Measurements from ENCODE around the gene ADGRD2. TPM values are rescaled to one million over a fixed set of nuclear protein-coding genes. Genes with fewer than 3 reads are reported as not detected.
A peak's percentile ranks its signal among the peaks of the same experiment; 100 is the strongest.

Gene ADGRD2, protein sequence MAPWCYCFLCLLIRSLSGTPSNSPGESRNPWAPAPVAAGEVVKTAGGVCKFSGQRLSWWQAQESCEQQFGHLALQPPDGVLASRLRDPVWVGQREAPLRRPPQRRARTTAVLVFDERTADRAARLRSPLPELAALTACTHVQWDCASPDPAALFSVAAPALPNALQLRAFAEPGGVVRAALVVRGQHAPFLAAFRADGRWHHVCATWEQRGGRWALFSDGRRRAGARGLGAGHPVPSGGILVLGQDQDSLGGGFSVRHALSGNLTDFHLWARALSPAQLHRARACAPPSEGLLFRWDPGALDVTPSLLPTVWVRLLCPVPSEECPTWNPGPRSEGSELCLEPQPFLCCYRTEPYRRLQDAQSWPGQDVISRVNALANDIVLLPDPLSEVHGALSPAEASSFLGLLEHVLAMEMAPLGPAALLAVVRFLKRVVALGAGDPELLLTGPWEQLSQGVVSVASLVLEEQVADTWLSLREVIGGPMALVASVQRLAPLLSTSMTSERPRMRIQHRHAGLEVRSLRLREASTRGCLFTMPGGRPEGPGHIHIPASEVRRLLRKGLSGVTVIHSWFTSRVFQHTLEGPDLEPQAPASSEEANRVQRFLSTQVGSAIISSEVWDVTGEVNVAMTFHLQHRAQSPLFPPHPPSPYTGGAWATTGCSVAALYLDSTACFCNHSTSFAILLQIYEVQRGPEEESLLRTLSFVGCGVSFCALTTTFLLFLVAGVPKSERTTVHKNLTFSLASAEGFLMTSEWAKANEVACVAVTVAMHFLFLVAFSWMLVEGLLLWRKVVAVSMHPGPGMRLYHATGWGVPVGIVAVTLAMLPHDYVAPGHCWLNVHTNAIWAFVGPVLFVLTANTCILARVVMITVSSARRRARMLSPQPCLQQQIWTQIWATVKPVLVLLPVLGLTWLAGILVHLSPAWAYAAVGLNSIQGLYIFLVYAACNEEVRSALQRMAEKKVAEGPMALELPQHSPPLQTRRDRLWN
- under 1 TPM in 2 of 4 donors, not detected in 2; 0.15 to 0.29 TPM for total RNA-seq
- polyA plus RNA-seq: 0.05 TPM
- long read RNA-seq, donor 1: 0 reads
- long read RNA-seq, donor 2: 0 reads
- long read RNA-seq, donor 3, partial matches to known transcripts: 0 of 1 reads
- long read RNA-seq, donor 3, other reads (novel, unspliced or antisense): 1 of 1 reads
- long read RNA-seq, donor 4: 0 reads

GRCh38 chr9:124450241-124450924, at the start of gene ADGRD2:
TSS of gene ADGRD2 (plus strand) at chr9:124450451. CDS start at chr9:124451667, 1,216 bp downstream.
- H3K4me1 ChIP-seq (ENCODE audit: control insufficient read depth, insufficient read depth, low read length): no peaks in the 10 kb centered on the region
- intact Hi-C loops (cut with DNase I): no loop called here
- DNase-seq (peak in 1 of 3 donors; percentile 68), ATAC-seq (peak in 1 of 2 donors; percentile 23)
- no peak within 1 kb of the TSS for H3K4me3 ChIP-seq (ENCODE audit: low read length)
- 5% methylated on average over 41 of the region's 41 CpGs for WGBS
- H3K27ac ChIP-seq (ENCODE audit: low read length): no peak within 1 kb of the TSS
- H3K9me3 ChIP-seq (ENCODE audit: control insufficient read depth, low read length): no peaks in the 10 kb centered on the region
- no peaks in the 10 kb centered on the region for H3K27me3 ChIP-seq (ENCODE audit: control insufficient read depth, insufficient read depth)

DNA sequence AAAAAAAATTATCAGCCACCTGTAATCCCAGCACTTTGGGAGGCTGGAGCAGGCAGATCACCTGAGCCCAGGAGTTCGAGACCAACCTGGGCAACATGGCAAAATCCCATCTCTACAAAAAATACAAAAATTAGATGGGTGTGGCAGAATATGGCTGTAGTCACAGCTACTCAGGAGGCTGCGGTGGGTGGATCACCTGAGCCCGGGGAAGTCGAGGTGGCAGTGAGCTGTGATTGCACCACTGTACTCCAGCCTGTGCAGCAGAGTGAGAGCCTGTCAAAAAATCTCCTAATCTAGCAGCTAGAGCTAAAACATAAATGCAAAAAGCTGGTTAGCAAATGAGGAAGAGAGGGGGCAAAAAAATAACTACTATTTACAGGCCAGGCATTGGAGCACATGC, 47.0 kb upstream of the ADGRD2 start:
- H3K4me1 ChIP-seq (ENCODE audit: control insufficient read depth, insufficient read depth, low read length): peaks cover 7% of the 10 kb centered on the region
- intact Hi-C loops (cut with DNase I): no loop called here
- WGBS: 94% methylated on average over 4 of the region's 4 CpGs
- no peak for ATAC-seq
- H3K27me3 ChIP-seq (ENCODE audit: control insufficient read depth, insufficient read depth): no peaks in the 10 kb centered on the region
- no peak overlapping the region for H3K4me3 ChIP-seq (ENCODE audit: low read length)
- no peak overlapping the region for H3K27ac ChIP-seq (ENCODE audit: low read length)
- H3K9me3 ChIP-seq (ENCODE audit: control insufficient read depth, low read length): no peaks in the 10 kb centered on the region
- no peak for DNase-seq

GRCh38 chr9:124409410-124409809, 40.8 kb upstream of the ADGRD2 start:
- Histone ChIP-seq H3K9me3 (ENCODE audit: control insufficient read depth, low read length) (no peaks in the 10 kb centered on the region), H3K4me1 (ENCODE audit: control insufficient read depth, insufficient read depth, low read length) (peaks cover 1% of the 10 kb centered on the region), H3K27me3 (ENCODE audit: control insufficient read depth, insufficient read depth) (no peaks in the 10 kb centered on the region), H3K27ac (ENCODE audit: low read length) (no peak overlapping the region), H3K4me3 (ENCODE audit: low read length) (no peak overlapping the region)
- WGBS: 96% methylated on average over 3 of the region's 3 CpGs
- no peak for DNase-seq
- intact Hi-C loops (cut with DNase I): no loop called here
- ATAC-seq: no peak

DNA sequence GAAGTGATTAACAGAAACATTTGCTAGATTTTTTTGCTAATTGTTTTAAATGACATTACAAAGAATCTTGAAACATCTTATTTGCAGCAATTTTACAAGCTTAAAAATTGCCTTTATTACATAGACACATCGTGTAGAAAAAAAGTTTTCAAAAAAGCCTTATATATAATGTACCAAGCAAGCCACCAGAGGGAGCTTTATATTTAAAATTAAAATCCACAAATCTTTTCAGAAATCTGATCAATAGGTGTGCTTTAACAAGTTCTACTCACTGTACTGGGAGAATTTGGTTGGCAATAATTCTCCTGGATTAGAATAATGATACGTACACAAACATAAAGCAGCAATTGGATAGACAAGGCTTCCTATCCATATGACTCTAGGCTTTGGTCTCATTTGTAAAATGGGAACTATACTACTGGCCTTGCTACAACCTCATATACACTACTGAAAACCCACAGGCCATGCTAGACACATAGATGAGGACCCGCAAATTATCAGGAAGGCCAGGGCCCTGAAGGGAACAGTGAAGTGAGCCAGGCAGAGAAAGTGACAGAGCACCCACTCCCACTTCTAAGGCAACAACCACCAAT, 39.8 kb upstream of the ADGRD2 start:
- WGBS: 67% methylated on average over 3 of the region's 3 CpGs
- Histone ChIP-seq H3K4me3 (ENCODE audit: low read length) (no peak overlapping the region), H3K27ac (ENCODE audit: low read length) (no peak overlapping the region), H3K9me3 (ENCODE audit: control insufficient read depth, low read length) (no peaks in the 10 kb centered on the region), H3K27me3 (ENCODE audit: control insufficient read depth, insufficient read depth) (no peaks in the 10 kb centered on the region), H3K4me1 (ENCODE audit: control insufficient read depth, insufficient read depth, low read length) (peaks cover 4% of the 10 kb centered on the region)
- intact Hi-C loops (cut with DNase I): no loop called here
- no peak for DNase-seq
- ATAC-seq: no peak

DNA sequence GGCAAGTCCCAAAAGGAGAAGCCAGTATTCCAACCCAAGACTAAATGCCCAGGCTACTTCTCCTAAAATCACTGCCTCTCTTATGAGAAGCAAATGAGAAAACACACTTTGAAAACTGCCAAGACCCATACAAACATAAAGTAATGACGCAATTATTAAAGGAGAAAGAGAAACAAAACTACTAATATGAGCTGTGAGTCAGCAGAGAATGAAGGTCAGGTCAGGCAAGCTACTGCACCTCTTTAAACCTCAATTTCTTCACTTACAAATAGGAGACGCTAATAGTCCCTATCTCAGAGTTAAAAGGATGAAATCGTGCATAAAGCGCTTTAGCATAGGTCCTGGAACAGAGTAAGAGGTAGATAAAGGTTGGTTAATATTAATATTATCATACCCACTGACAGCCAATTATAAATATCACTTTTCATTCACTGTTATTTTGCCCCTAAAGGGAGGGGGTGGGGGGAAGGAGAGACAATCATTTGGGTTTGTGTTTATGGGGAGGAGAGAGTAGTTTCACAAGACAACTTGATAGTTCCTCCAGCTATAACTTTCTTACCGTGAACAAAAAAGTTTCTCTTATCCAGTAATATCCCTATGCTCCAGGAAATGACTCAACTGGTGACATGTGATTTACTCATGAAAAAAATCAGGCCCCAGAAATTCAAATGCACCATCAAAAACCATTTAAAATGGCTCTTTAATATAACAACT, 38.6 kb upstream of the ADGRD2 start:
- 73% methylated on average over 5 of the region's 5 CpGs for WGBS
- intact Hi-C loops (cut with DNase I): no loop called here

GRCh38 chr9:124412228-124412575, 38.0 kb upstream of the ADGRD2 start:
- Histone ChIP-seq H3K27me3 (ENCODE audit: control insufficient read depth, insufficient read depth) (no peaks in the 10 kb centered on the region), H3K27ac (ENCODE audit: low read length) (no peak overlapping the region), H3K4me1 (ENCODE audit: control insufficient read depth, insufficient read depth, low read length) (peaks cover 4% of the 10 kb centered on the region), H3K4me3 (ENCODE audit: low read length) (no peak overlapping the region), H3K9me3 (ENCODE audit: control insufficient read depth, low read length) (no peaks in the 10 kb centered on the region)
- WGBS: 86% methylated on average over 3 of the region's 3 CpGs
- ATAC-seq: no peak
- no peak for DNase-seq
- intact Hi-C loops (cut with DNase I): no loop called here

More for the DNA sequence above, 38.6 kb upstream of the ADGRD2 start:
- H3K27me3 ChIP-seq (ENCODE audit: control insufficient read depth, insufficient read depth): no peaks in the 10 kb centered on the region
- DNase-seq (no peak), ATAC-seq (no peak)
- H3K9me3 ChIP-seq (ENCODE audit: control insufficient read depth, low read length): no peaks in the 10 kb centered on the region
- H3K27ac ChIP-seq (ENCODE audit: low read length): no peak overlapping the region
- peaks cover 4% of the 10 kb centered on the region for H3K4me1 ChIP-seq (ENCODE audit: control insufficient read depth, insufficient read depth, low read length)
- no peak overlapping the region for H3K4me3 ChIP-seq (ENCODE audit: low read length)

DNA sequence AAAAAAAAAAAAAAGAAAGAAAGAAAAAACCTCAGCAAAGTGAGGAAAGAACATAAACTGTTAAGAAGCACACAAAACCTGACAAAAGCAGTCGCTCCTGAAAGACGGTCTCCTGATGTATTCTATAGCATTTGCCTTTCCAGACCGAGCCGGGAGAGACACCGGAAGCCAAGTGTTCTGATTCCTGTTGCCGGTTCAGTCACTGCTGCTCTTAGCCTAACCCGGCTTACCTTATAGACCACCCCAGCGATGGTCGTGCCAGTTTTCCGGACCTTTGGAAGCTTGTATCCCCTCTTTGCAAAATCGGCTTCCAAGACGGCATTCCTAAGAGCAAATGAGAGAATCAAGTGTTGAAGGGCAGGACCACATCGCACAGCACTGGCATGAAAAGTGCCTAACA, 35.6 kb upstream of the ADGRD2 start:
- 15% methylated on average over 13 of the region's 13 CpGs for WGBS
- Histone ChIP-seq H3K27me3 (ENCODE audit: control insufficient read depth, insufficient read depth) (no peaks in the 10 kb centered on the region), H3K4me1 (ENCODE audit: control insufficient read depth, insufficient read depth, low read length) (peaks cover 2% of the 10 kb centered on the region), H3K9me3 (ENCODE audit: control insufficient read depth, low read length) (no peaks in the 10 kb centered on the region), H3K27ac (ENCODE audit: low read length) (no peak overlapping the region), H3K4me3 (ENCODE audit: low read length) (peak overlapping the region; percentile 90)
- ATAC-seq: peak in 1 of 2 donors; percentile 18
- no peak for DNase-seq
- intact Hi-C loops (cut with DNase I): loop anchor here in 2 of 4 donors (5.0 kb wide), 1 partner anchor 123 kb away; no protein-coding TSS in a partner anchor

DNA sequence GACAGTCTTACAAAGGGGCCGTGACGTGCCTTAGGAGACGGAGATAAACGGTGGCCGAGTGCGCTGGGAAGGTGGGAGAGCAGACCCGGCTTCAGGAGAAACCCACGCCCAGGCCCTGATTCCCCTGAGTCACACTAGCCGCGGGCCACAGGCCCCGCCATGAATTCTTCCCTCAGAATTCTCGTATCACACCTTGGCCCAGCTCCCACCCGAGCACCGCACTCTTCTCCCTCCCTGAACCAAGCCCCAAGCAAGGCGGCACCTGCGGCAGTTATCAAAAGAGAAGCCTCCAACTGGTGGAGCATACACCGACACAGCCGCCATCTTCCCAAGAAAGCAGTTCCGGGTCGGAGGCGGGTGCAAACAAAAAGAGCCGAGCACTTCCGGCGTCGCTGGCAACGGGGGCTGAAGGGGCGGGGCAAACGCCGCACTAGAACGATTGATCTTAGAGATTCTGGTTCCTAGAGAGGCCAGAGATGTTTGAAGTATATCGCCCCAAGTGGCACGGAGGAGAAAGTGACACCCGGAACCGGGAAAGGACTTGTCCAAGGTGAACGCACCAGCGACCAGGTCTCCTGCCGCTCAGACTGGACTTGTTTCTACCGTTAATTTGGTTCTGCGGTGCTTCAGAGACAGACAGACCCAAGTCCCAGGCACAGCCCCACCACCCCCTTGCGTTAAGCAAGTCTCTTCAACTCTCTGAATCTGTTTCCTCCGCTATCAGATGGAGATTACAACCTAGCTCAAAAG, 35.0 kb upstream of the ADGRD2 start, which contains the start of gene PSMB7:
PSMB7 (minus strand) TSS at position 341 of the 750 bp plus-strand sequence; CDS start at position 324, 17 bp downstream.
- DNase-seq (peak; percentile 95 to 98 (median 98)), ATAC-seq (peak; percentile 94 to 97)
- WGBS: 6% methylated on average over 41 of the region's 41 CpGs
- peak within 1 kb of the TSS; percentile 47 for H3K27ac ChIP-seq (ENCODE audit: low read length)
- intact Hi-C loops (cut with DNase I): loop anchor here in 2 of 4 donors (5.0 kb wide), 1 partner anchor 122 kb away; no protein-coding TSS in a partner anchor
- no peaks in the 10 kb centered on the region for H3K27me3 ChIP-seq (ENCODE audit: control insufficient read depth, insufficient read depth)
- peak within 1 kb of the TSS; percentile 90 for H3K4me3 ChIP-seq (ENCODE audit: low read length)
- H3K9me3 ChIP-seq (ENCODE audit: control insufficient read depth, low read length): no peaks in the 10 kb centered on the region
- peaks cover 2% of the 10 kb centered on the region for H3K4me1 ChIP-seq (ENCODE audit: control insufficient read depth, insufficient read depth, low read length)

GRCh38 chr9:124415852-124416484, 34.3 kb upstream of the ADGRD2 start:
- intact Hi-C loops (cut with DNase I): loop anchor here in 2 of 4 donors (5.0 kb wide), 1 partner anchor 121 kb away; no protein-coding TSS in a partner anchor
- Histone ChIP-seq H3K27ac (ENCODE audit: low read length) (no peak overlapping the region), H3K4me3 (ENCODE audit: low read length) (peak overlapping the region; percentile 90), H3K9me3 (ENCODE audit: control insufficient read depth, low read length) (no peaks in the 10 kb centered on the region), H3K27me3 (ENCODE audit: control insufficient read depth, insufficient read depth) (no peaks in the 10 kb centered on the region), H3K4me1 (ENCODE audit: control insufficient read depth, insufficient read depth, low read length) (peaks cover 2% of the 10 kb centered on the region)
- DNase-seq (no peak), ATAC-seq (no peak)
- 76% methylated on average over 17 of the region's 17 CpGs for WGBS

Data from right cardiac atrium (tissue), 5 donors.